ENCODE measurements around the gene SCYL3. TPM values are rescaled to one million over a fixed set of nuclear protein-coding genes. Genes with fewer than 3 reads are reported as not detected.

The SCYL3 gene
- total RNA-seq, 1 experiment from 2014 or later, result 7.6 TPM

DNA sequence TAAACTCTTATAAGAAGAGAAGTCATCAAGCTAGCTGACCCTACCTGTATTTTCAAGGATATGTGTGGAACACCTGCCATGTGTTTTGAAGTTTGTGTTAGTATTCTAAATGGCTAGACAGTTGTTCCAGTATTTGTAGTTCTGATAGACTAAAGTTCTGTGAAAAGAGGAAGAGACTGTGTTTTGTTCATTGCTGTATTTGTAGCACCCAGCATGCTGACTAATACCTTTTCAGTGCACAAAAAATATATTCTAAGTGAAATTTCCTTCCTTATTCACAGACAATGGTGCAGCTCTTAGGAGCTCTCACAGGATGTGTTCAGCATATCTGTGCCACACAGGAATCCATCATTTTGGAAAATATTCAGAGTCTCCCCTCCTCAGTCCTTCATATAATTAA lies 90.8 kb downstream of the SCYL3 start:
- POLR2A ChIA-PET, result no interaction called here

More for the DNA sequence above, 90.8 kb downstream of the SCYL3 start:
- DNase-seq (ENCODE audit: low read depth, low spot score) (no peak), ATAC-seq (no peak)
- Histone ChIP-seq H4K20me1 (ENCODE audit: insufficient read depth) (no peaks in the 10 kb centered on the region), H2AFZ (ENCODE audit: low read depth, low read length, poor library complexity, severe bottlenecking) (no peak overlapping the region), H3K36me3 (ENCODE audit: control insufficient read depth in 1 of 2, insufficient read depth in 2 of 2, low read length in 2 of 2) (peaks cover 21 to 23% of the 10 kb centered on the region in 2 experiments; a peak in 2 of 4 replicates), H3K79me2 (ENCODE audit: insufficient read depth, low read length) (peaks cover 22% of the 10 kb centered on the region), H3K9ac (ENCODE audit: low read length) (no peak overlapping the region), H3K9me3 (ENCODE audit: control insufficient read depth in 1 of 2, insufficient read depth in 1 of 2, low read depth in 1 of 2, low read length in 2 of 2) (no peaks in the 10 kb centered on the region), H3K4me2 (ENCODE audit: low read length) (no peak overlapping the region), H3K27ac (ENCODE audit: low read depth, low read length) (no peak overlapping the region), H3K27me3 (ENCODE audit: insufficient read depth, low read length) (no peaks in the 10 kb centered on the region), H3K4me3 (replicated peaks in 1 of 2; ENCODE audit: low read depth in 1 of 2, low read length in 2 of 2) (no peak overlapping the region), H3K9me2 (ENCODE audit: insufficient read depth) (no peaks in the 10 kb centered on the region), H3K4me1 (ENCODE audit: control insufficient read depth in 1 of 2, insufficient read depth in 2 of 2, low read length in 2 of 2) (no peaks in the 10 kb centered on the region)
- TF ChIP-seq YY1 (IDR thresholded peaks at IDR 0.05; ENCODE audit: extremely low read depth, insufficient replicate concordance, low read depth, low read length), result no peak
- TF ChIP-seq SRF (IDR thresholded peaks at IDR 0.05; ENCODE audit: low read depth), result no peak
- TF ChIP-seq FOSL1 (IDR thresholded peaks at IDR 0.05; ENCODE audit: low read depth), result no peak
- TF ChIP-seq CBX3 (IDR thresholded peaks at IDR 0.05; ENCODE audit: low read depth), result no peak
- TF ChIP-seq, protein P1, sequence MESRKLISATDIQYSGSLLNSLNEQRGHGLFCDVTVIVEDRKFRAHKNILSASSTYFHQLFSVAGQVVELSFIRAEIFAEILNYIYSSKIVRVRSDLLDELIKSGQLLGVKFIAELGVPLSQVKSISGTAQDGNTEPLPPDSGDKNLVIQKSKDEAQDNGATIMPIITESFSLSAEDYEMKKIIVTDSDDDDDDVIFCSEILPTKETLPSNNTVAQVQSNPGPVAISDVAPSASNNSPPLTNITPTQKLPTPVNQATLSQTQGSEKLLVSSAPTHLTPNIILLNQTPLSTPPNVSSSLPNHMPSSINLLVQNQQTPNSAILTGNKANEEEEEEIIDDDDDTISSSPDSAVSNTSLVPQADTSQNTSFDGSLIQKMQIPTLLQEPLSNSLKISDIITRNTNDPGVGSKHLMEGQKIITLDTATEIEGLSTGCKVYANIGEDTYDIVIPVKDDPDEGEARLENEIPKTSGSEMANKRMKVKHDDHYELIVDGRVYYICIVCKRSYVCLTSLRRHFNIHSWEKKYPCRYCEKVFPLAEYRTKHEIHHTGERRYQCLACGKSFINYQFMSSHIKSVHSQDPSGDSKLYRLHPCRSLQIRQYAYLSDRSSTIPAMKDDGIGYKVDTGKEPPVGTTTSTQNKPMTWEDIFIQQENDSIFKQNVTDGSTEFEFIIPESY (IDR thresholded peaks at IDR 0.05; ENCODE audit: extremely low read depth, insufficient replicate concordance, low read length), result no peak
- TF ChIP-seq, protein P2, sequence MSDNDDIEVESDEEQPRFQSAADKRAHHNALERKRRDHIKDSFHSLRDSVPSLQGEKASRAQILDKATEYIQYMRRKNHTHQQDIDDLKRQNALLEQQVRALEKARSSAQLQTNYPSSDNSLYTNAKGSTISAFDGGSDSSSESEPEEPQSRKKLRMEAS (IDR thresholded peaks at IDR 0.05), result no peak
- CTCF ChIA-PET, result interaction anchor here (1.9 kb wide), 1 partner anchor 91 kb away, joined by 8 read pairs; no protein-coding TSS in a partner anchor
- no TSS peak for BruUV-seq (replicated peaks)
- intact Hi-C loops (cut with micrococcal nuclease), result loop anchor here (10.0 kb wide), 1 partner anchor 1082 kb away; no protein-coding TSS in a partner anchor
- RAD21 ChIA-PET (ENCODE audit: low non-redundant PET in 1 of 2, low total read pairs in 2 of 2, uncharacterized antibody in 2 of 2, unreplicated experiment in 2 of 2), result no interaction called here

Other genes starting within 250 kb of the SCYL3 start
- 4.1 TPM for gene SELL, start 182.3 kb downstream of the SCYL3 start, total RNA-seq (2021; ENCODE audit: unreplicated experiment)
- not detected for gene SELE, start 159.8 kb downstream of the SCYL3 start, total RNA-seq (2021; ENCODE audit: unreplicated experiment)
- gene METTL18, start 99.0 kb downstream of the SCYL3 start, total RNA-seq (2021; ENCODE audit: unreplicated experiment), result 7.4 TPM
- gene KIFAP3, start 180.8 kb upstream of the SCYL3 start, total RNA-seq (2021; ENCODE audit: unreplicated experiment), result 10.8 TPM